Kidney (tissue), 14 donors: ENCODE measurements around the gene TPI1. TPM values are rescaled to one million over a fixed set of nuclear protein-coding genes. Genes with fewer than 3 reads are reported as not detected.
A peak's percentile ranks its signal among the peaks of the same experiment; 100 is the strongest.

Experiments
- DNase-seq, 5 donors: peaks; one replicate each; pipeline ENCODE4 v3.0.0-alpha.2; 2013 to 2020
- FAIRE-seq: peaks from 2 replicates; lab custom pipeline; 2012; peaks lifted over from hg19 to GRCh38; lab: Jason Lieb, UNC
- H3K27ac ChIP-seq, 2 donors: one replicate each; pipeline ENCODE4 v1.7.0; 2013; ENCODE audit warnings: low read depth in 2 of 2, low read length in 2 of 2, inconsistent platforms in 1 of 2
- H3K27me3 ChIP-seq: one replicate; pipeline ENCODE4 v1.7.1; 2013; ENCODE audit warnings: low read length, inconsistent platforms; ENCODE audit not compliant: control insufficient read depth, insufficient read depth
- H3K36me3 ChIP-seq, 3 donors: one replicate each; pipeline versions ENCODE4 v1.7.0 to v1.7.1; 2013; ENCODE audit warnings: low read length in 3 of 3, control low read depth in 1 of 3, inconsistent platforms in 1 of 3; ENCODE audit not compliant: insufficient read depth in 3 of 3, control insufficient read depth in 2 of 3
- H3K4me1 ChIP-seq, 3 donors: one replicate each; pipeline versions ENCODE4 v1.7.0 to v1.7.1; 2013; ENCODE audit warnings: low read length in 3 of 3, inconsistent platforms in 1 of 3, low read depth in 1 of 3; ENCODE audit not compliant: control insufficient read depth in 2 of 3, insufficient read depth in 2 of 3
- H3K4me3 ChIP-seq, 3 donors: one replicate each; pipeline versions ENCODE4 v1.7.0 to v1.8.1; 2013; ENCODE audit warnings: low read length in 3 of 3, control low read depth in 1 of 3, inconsistent platforms in 1 of 3
- H3K9ac ChIP-seq, 3 donors: one replicate each; pipeline versions ENCODE4 v1.7.0 to v1.7.1; 2013; ENCODE audit warnings: low read length in 3 of 3, control low read depth in 1 of 3, inconsistent platforms in 1 of 3
- H3K9me3 ChIP-seq, 3 donors: one replicate each; pipeline versions ENCODE4 v1.7.0 to v1.7.1; 2013; ENCODE audit warnings: low read length in 3 of 3, control low read depth in 1 of 3, inconsistent platforms in 1 of 3; ENCODE audit not compliant: control insufficient read depth in 2 of 3, insufficient read depth in 1 of 3
- CTCF ChIP-seq: IDR thresholded peaks from 3 replicates; pipeline ENCODE4 v1.5.1; 2012; ENCODE audit warnings: mild to moderate bottlenecking, moderate library complexity, borderline replicate concordance; ENCODE audit not compliant: insufficient read depth; ENCODE audit errors: extremely low read depth
- intact Hi-C: fragments of 100-400 bp; cut with DNase I; formaldehyde crosslinking; loops from one replicate; pipeline ENCODE4 v1.11.1; 2022
- polyA plus RNA-seq: library from polyadenylated mRNA; stranded (reverse); fragments of 350-450 nt; fragmentation: Illumina TruSeq; extraction: RNeasy Lipid Tissue Mini Kit (QIAGEN cat#74804); gene quantifications from one replicate; pipeline ENCODE4 v1.2.3, GENCODE V29; 2014; ENCODE audit warnings: low read depth, low replicate concordance; ENCODE audit not compliant: insufficient read depth
- total RNA-seq: library from RNA; stranded (reverse); fragmentation: NEBNext Ultra II Directional; extraction: Animal tissue kit (Norgen Biotek cat#: 25700); gene quantifications from one replicate; pipeline ENCODE4 v1.2.1, GENCODE V29; 2021
- donor health status: control.
- donor health status: control.
- donor health status: control.
- donor health status: control.
- donor health status: control.
- donor health status: DM: yes; HTN: yes; CAD: no.
- donor health status: Normal renal cell carcinoma (clear cell type).

TPI1 gene
- total and polyA plus RNA-seq, 2 donors from 2014 or later, result 437 to 1,220 TPM

- peaks cover 0 to 11% (median 3%) of the 10 kb centered on the region in 3 donors for H3K4me1 ChIP-seq
- no peaks in the 10 kb centered on the region for H3K27me3 ChIP-seq
Observed at GRCh38 chr12:6902448-6902847, 35.1 kb downstream of the TPI1 start.

GRCh38 chr12:6903722-6904121, 36.4 kb downstream of the TPI1 start:
- intact Hi-C loops, result no loop called here
- no peak for FAIRE-seq

More at GRCh38 chr12:6902448-6902847, 35.1 kb downstream of the TPI1 start:
- DNase-seq (no peak), FAIRE-seq (no peak)
- H3K27ac ChIP-seq, result no peak overlapping the region
- no peak overlapping the region for H3K9ac ChIP-seq
- intact Hi-C loops, result no loop called here
- no peak overlapping the region for H3K4me3 ChIP-seq
- H3K9me3 ChIP-seq, result no peaks in the 10 kb centered on the region
- peaks cover 0 to 4% (median 0%) of the 10 kb centered on the region in 3 donors for H3K36me3 ChIP-seq
- no peak for TF ChIP-seq CTCF

GRCh38 chr12:6904280-6905276, 37.2 kb downstream of the TPI1 start, which contains the start of gene LRRC23:
Gene LRRC23, plus strand, starts transcription at chr12:6904822. Its CDS starts 812 bp downstream, at chr12:6905634.
- peaks cover 0 to 4% (median 0%) of the 10 kb centered on the region in 3 donors for H3K36me3 ChIP-seq
- intact Hi-C loops, result no loop called here
- peak; percentile 81 for FAIRE-seq
- peak; percentile 97 to 99 (median 98) for DNase-seq
- peaks cover 0 to 11% (median 3%) of the 10 kb centered on the region in 3 donors for H3K4me1 ChIP-seq
- H3K9ac ChIP-seq, result peak within 1 kb of the TSS; percentile 88 to 94 (median 92)
- peak; percentile 6 for TF ChIP-seq CTCF
- H3K27me3 ChIP-seq, result no peaks in the 10 kb centered on the region
- H3K4me3 ChIP-seq, result peak within 1 kb of the TSS; percentile 89 to 96 (median 92)
- H3K9me3 ChIP-seq, result no peaks in the 10 kb centered on the region
- peak within 1 kb of the TSS; percentile 66 to 77 for H3K27ac ChIP-seq

More at GRCh38 chr12:6903722-6904121, 36.4 kb downstream of the TPI1 start:
- peak in 2 of 5 donors; percentile 57 to 58 for DNase-seq
- TF ChIP-seq CTCF, result no peak
- Histone ChIP-seq H3K4me1 (peaks cover 0 to 11% (median 3%) of the 10 kb centered on the region in 3 donors), H3K27ac (no peak overlapping the region), H3K9me3 (no peaks in the 10 kb centered on the region), H3K36me3 (peaks cover 0 to 4% (median 0%) of the 10 kb centered on the region in 3 donors), H3K27me3 (no peaks in the 10 kb centered on the region), H3K4me3 (peak overlapping the region in 1 of 3 donors; percentile 89), H3K9ac (no peak overlapping the region)
